ENCODE data around the gene SHB.
A peak's percentile ranks its signal among the peaks of the same experiment; 100 is the strongest.

Gene SHB

GRCh38 chr9:37925786-37926736 is 143.0 kb downstream of the SHB start:
- DNase-seq = no peak

GRCh38 chr9:37925006-37925405 is 144.0 kb downstream of the SHB start:
- no peak for DNase-seq

- no peak for DNase-seq
These were observed 144.5 kb downstream of the SHB start for GRCh38 chr9:37924538-37924937.

DNA sequence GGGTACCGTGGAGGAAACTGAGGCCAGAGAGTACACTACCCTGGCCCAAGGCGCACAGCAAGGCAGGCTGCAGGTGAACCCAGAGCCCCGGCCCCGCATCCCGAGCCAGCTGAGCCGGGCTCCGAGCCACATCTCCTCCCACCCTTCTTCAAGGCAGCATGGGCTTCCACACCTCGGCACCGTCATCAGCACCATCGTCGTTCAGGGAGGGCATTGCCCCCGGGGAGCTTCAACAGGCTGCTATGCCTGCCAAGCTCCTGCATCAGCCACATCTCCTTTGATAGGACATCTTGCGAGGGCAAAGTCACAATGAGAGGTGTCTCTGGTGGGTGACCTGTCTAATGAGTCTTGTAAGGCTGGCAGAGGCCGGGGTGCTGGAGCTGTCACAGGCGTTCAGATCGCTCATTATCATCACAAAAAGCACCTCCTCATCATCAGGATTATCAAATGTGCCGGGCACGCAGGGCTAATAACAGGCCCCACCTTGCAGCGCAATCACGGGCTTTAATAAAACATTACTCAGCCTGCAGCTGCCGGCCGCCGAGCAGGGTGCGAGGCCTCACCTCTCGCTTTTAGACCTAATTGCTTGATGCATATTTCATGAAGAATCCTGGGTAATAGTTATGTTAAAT is 145.1 kb downstream of the SHB start:
- DNase-seq = no peak

DNA sequence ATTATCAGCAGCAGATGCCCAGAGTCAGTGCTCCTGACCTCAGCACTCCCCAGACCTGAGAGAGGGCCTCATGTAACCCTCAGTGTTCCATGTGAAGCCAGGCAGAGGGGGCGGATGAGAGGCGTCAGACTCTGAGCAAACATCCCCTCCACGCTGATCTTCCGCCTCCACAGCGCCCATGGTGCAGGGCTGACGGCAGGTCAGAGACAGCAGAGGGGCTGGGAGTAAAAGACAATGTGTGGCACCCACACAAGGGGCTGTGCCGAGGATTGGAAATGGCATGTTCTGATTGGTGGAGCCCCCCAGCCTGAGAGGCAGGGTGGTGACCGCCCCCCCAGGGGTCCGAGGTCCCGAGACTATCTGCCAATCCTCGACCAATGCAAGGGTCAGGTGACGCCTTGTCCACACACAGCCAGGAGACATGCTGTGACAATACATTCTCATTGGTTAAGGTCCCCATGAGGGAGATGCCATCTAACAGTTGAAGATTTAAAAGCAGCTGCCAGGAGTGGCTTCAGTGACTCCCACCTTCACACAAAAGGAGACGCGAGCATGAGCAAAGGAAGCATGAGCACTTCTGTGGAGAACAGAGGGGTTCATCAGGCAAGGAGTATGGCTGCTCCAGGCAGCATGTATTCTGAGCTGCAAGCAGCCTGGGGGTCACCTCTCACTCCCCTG is 145.8 kb downstream of the SHB start:
- no peak for DNase-seq

- no peak for DNase-seq
These were observed 146.5 kb downstream of the SHB start for GRCh38 chr9:37922363-37923117.

- DNase-seq = peak; percentile 16
These were observed 147.3 kb downstream of the SHB start for GRCh38 chr9:37921546-37922300.

DNA sequence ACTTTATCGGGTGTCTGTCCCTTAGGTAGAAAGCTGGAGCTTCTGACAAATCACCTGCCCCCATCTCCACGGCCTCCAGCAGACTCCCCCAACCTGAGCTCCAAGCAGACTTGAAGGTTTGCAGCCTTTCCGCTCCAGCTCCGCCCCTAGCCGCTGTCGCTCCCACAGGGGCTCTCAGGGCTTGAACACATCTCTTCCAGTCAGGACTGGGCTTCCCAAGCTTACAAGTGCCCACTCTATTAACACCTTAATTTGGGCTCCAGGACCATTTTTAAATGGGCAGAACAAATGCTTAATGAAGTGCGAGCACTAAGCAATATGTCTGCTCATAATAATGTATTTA is 147.9 kb downstream of the SHB start:
- DNase-seq = no peak

DNA sequence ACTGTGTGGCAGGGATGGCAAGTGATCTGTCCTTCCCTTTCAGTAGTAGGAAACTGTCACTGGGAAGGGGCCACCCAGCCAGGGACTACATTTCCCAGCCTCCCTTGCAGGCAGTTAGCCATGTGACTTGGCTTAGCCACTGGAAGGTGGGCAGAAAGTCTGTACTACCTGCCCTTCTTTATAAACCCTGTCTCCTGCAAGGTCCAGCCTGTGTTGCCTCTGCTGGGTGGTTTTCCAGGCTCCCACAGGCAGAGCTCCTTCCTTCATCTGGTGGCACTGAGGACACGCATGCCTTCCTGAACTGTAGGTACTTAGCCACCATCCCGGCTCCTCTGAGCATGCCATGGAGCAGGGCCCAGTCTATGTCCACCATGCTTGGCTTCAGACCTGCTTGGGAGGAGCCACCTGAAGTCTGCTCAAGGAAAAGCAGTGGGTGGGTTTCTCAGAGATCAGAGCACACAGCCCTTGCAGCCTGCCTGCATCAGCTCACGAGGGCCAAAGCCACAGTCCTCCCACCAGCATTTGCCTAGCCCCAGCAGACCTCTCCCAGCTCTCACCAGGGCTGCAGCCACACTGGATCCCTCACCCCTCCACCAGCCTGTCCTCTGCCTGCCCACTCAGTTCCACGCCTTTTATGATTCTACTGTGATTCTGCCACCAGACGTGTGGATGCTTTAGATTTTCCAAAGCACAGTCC is 148.4 kb downstream of the SHB start:
- DNase-seq = no peak

DNA sequence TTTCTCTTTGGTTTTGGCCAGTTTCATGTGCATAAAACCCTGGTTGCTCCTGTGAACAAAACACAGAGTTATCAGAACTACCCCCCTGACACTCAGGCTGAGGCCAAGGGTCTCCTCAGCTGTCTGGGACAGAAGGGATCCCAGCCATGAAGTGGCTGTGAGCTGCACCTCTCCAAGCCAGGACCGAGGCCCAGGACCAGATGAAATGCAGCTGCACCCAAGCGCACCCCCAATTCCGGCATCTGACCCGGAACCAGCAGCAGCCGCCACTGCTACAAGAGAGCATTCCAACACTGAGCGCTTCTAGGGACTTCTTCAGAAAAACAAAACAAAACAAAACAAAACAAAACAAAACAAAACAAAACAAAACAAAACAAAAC is 149.1 kb downstream of the SHB start:
- DNase-seq = no peak

GRCh38 chr9:37919246-37919955 is 149.6 kb downstream of the SHB start:
- no peak for DNase-seq

- DNase-seq = no peak
These were observed 150.3 kb downstream of the SHB start for GRCh38 chr9:37918665-37919170.

DNA sequence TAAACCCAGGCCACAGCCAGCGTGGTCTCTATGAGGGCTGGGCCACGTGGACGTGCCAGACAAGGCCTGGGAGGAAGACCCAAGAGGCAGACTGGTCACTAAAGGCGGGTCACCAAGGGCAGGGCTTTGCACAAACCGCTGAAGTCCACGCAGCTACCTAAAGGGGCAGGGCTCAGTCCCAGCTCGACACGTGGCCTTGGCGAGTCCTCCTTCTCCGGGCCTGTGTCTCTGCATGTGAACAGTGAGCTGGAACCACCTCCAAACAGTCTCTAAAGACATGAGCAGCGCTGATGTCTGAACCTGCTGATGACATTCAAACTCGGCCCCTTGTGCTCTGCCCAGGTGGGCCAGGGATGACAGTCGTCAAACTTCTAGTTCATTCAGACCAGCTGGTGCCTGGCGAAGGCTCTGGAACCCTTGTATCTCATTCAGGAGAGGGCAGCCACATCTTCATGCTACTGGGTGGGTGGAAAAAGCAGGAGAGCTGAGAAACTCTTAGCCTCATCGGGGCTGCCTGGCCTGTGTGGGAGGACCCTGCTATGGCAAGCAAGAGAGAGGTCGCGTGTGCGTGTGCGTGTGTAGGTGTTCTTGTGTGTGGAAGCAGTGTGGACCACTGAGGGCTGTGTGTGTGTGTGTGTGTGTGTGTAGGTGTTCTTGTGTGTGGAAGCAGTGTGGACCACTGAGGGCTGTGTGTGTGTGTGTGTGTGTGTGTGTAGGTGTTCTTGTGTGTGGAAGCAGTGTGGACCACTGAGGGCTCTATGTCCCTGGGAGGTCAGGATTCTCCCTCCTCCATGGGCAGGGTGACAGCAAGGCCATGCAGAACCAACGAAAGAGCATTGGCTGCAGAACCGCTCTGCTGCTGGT is 151.0 kb downstream of the SHB start:
- DNase-seq = no peak

DNA sequence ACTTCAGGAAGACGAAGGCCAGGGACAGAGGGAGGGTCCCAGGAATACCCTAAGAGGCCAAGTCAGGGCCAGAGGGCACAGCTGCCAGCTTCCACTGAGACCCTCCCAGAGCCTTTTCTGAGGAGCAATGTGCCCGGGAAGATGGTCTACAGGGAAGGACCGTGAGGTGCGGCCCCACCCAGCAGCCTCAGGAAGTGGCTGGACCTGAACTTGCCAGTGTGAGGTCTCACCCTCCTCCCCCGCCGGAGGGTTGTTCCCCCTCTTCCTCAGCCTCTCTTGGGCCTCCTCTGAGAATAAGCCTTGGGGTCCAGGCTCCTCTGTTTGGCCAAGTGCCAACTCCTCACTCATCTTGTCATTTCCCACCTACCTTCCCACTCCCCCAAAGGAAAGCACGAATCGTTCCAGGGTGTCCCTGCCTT is 151.7 kb downstream of the SHB start:
- no peak for DNase-seq

GRCh38 chr9:37916471-37917312 is 152.3 kb downstream of the SHB start:
- DNase-seq = peak; percentile 59

DNA sequence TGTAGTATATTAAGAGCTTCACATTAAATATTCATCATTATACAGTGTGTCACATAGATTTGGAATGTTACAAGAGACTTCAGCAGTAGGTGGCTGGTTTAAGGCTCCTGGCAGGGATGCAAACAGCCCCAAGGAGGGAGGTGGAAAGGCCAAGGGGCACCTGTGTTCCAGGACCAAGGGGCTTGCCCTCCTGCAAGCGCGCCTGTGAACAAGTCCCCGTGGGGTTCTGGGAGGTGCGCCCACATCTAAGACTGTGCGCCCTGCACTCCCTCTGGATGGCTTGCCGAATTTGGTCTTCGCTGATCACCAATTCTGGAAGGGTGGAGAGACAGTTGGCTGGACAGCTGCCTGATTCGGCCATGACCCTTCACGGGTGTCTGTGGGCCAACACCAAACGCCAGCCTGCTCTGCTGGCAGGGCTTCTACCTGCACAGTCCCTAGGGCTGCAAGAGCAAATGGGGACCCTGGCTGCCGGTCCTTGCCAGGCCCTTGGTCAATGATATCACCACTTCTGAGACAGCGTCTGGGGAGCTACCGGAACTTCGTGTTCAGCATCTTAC is 153.0 kb downstream of the SHB start:
- DNase-seq = no peak

- DNase-seq = no peak
These were observed 154.2 kb downstream of the SHB start for GRCh38 chr9:37914701-37915358.

DNA sequence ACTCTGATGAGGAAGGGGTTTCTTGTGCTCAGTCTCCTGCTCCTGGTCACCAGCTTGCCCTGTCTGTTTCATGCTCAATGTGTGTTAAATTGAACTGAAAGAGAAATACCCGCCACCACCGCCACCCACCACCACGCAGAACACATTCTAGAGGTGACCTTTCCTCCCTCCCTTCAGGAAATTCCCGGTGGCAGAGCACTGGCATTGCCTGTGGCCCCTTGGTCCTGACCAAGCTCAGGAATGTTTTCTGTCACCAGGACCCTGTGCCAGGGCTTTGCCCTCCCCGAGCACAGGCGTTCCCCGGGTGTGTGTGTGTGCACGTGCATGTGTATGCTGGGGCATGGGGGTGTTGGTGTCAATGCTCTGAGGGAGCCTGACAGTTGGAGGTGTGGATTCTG is 154.9 kb downstream of the SHB start:
- no peak for DNase-seq

Data from midbrain (tissue), 1 donor.